GM10266 (cell line): ENCODE measurements around the gene YBX3.

Source experiments
- DNase-seq: peaks from one replicate; pipeline ENCODE4 v3.0.0; 2012; ENCODE audit errors: extremely low spot score
- TF ChIP-seq, protein P1 (sequence below): IDR thresholded peaks from 2 replicates; pipeline ENCODE4 v1.5.1; 2012; ENCODE audit warnings: mild to moderate bottlenecking, low read depth; ENCODE audit not compliant: control insufficient read depth, insufficient read depth; ENCODE audit errors: missing control alignments

The YBX3 gene

DNA sequence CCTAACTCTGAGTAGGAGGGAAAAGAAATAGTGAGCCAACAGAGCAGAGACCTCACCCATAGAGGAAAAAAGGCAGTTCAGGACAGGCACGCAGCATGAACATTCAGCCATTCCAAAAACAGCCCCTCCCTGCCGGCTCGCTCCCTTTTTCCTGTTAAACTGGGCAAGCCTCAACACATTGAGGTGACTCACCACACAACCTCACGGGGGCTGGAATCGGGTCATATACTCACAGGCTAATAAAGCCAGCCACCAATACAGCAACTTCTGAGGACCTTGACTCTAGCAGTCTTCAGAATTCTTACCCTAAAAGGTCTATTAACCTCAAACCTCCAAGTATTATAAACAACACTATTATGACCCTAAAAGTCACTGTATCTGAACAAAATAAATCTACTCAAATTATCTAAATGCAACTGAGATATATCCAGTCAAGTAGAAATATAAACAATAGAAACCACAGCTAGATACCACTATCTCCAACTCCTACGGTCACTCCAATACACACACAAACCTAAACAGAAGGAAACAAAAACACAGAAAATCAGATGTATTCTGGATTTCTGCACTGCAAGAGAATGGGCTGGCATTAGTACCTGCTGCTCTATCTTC, 6.3 kb downstream of the YBX3 start:
- TF ChIP-seq, protein P1, sequence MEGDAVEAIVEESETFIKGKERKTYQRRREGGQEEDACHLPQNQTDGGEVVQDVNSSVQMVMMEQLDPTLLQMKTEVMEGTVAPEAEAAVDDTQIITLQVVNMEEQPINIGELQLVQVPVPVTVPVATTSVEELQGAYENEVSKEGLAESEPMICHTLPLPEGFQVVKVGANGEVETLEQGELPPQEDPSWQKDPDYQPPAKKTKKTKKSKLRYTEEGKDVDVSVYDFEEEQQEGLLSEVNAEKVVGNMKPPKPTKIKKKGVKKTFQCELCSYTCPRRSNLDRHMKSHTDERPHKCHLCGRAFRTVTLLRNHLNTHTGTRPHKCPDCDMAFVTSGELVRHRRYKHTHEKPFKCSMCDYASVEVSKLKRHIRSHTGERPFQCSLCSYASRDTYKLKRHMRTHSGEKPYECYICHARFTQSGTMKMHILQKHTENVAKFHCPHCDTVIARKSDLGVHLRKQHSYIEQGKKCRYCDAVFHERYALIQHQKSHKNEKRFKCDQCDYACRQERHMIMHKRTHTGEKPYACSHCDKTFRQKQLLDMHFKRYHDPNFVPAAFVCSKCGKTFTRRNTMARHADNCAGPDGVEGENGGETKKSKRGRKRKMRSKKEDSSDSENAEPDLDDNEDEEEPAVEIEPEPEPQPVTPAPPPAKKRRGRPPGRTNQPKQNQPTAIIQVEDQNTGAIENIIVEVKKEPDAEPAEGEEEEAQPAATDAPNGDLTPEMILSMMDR: no peak
- DNase-seq: no peak

DNA sequence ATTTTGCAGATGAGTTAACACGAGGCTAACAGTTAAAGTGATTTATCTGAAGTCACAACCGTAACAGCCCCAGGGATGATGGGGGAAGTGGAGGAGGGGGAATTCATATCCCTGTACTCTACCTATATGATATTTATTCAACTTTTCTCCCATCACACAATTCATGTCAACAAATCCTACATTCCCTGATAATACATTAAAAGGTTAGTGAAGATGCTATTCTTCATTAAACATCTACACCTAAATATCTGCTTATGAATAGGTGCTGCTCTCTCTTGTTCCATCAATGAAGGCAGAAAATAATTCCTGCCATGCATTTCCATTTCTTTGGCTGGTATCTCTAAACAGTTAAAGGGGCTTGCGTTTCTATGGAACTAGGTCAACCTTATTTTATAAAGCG, 6.8 kb downstream of the YBX3 start:
- no peak for DNase-seq
- TF ChIP-seq, protein P1: no peak

DNA sequence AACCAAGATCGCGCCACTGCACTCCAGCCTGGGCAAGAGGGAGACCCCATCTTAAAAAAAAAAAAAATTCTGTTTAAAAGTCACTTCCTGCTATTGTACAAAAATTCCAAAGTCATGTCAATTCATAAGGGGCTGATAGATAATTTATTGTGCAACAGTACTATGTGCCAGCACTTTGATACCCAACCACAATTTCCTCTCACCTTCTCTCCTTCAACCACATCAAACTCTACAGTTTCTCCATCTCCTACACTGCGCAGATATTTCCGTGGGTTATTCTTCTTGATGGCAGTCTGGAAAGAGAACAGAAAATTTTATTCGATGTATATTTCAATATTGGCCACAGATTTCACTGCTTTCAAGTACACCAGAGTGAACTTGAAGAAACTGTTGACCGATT, 7.6 kb downstream of the YBX3 start:
- no peak for DNase-seq
- TF ChIP-seq, protein P1: no peak

DNA sequence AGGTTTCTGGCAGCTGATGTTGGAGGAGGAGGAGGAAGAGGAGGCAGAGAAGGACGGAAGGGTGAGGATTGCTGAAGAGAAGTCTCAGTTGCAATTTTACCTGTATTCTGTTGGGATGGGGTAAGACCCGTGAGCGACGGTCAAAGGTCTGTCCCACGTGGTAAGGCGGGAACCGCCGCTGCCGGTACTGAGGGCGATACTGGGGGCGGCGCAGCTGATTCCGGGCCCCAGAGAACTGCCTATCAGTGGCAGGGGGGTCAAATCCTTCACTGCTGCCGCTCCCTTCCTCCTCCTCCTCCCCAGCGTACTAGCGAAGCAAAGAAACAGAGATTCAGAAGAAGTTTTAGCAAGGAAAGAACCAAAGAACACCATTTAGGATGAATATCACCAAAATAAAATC, 13.3 kb downstream of the YBX3 start:
- no peak for DNase-seq
- TF ChIP-seq, protein P1: no peak

DNA sequence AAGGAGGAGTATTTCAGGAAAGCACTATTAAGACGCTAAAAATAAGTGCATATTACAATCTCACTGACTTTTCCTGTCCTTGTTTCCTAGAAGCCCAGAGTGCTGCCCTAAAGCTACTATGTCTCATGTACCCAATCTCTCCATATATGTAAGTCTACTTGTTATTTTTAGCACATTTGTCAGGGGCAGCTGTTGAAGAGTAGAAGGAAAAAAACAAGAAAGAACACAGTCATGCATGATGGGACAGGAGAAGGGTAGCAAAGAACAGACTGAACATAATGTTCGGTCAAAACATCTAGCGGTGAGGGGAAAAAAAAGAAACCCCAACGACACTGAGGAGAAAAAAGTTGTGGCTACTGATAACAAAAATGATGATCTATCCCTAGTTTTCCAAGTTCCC, 14.3 kb downstream of the YBX3 start:
- TF ChIP-seq, protein P1: no peak
- no peak for DNase-seq

DNA sequence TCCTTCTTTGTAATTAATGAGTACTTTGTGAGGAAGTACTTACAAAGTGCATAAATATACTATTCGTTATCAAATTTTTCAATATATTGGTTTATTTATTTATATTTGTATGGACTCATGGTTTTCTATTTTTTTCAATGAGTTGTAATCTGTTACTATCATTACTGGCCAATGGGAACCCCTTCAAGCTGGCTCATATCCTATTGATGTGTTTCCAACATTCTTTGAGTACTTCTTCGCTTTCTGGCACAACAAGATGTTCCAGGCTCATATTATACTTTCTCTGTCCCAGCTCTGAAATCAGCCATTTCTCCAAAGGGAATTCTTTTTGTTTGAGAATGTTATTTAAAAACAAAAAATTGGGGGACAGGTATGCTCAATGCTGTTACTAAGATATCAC, 17.5 kb downstream of the YBX3 start:
- TF ChIP-seq, protein P1: no peak
- DNase-seq: no peak

DNA sequence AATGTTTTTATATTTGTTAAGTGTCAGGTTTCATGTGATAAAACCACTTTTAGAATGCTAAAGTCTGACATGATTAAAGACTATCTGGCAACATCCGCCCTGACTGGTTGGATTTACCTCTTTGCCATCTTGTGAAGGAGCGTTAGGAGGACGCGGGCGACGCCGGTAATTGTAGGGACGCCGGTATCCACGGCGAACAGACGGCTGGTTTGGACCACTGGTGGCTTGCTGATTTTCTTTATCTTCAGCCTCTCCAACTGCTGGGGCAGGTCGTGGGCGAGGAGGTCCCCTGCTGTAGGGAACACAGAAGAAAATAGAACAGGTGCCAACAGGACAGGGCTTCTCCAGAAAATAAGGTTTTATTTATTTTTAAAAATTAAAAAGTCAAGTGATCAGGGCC, 21.3 kb downstream of the YBX3 start:
- no peak for DNase-seq
- TF ChIP-seq, protein P1: no peak
